Panc1 (cell line): ENCODE results near the gene CDH23. TPM values are rescaled to one million over a fixed set of nuclear protein-coding genes. Genes with fewer than 3 reads are reported as not detected.

Experiments
- ATAC-seq: fragments of 200-7000 bp; cut with Tn5 transposase; 2 replicates; pipeline ENCODE4 v1.9.1; 2020; ENCODE audit warnings: mild to moderate bottlenecking, moderate library complexity
- BruUV-seq: library from RNA; stranded (reverse); fragments of 400-500 nt; replicated peaks from 2 replicates; lab custom pipeline; 2021; lab: Mats Ljungman, UMichigan
- CTCF ChIA-PET: fragments of 300-600 bp; sonication (Branson Sonifier 250); formaldehyde crosslinking; loops from one replicate; lab custom pipeline; 2022; ENCODE audit warnings: antibody characterized with exemption; lab: Charles Lee
- POLR2A ChIA-PET: fragments of 300-600 bp; sonication (Branson Sonifier 250); formaldehyde crosslinking; loops from one replicate; lab custom pipeline; 2022; ENCODE audit warnings: antibody characterized with exemption; lab: Charles Lee
- DNase-seq: peaks from one replicate; pipeline ENCODE4 v3.0.0-alpha.2; 2010; ENCODE audit warnings: low read depth, low spot score
- H3K27ac ChIP-seq: 2 replicates; pipeline ENCODE4 v1.5.1; 2011; ENCODE audit warnings: mild to moderate bottlenecking, low read length, inconsistent platforms
- H3K27me3 ChIP-seq: fragments of 200-500 bp; sonication (Bioruptor generic); 2 replicates; pipeline ENCODE4 v1.6.0; 2014; ENCODE audit warnings: low read length, inconsistent platforms; ENCODE audit not compliant: control insufficient read depth, insufficient read depth
- H3K36me3 ChIP-seq: fragments of 200-500 bp; sonication (Bioruptor generic); 2 replicates; pipeline ENCODE4 v1.5.1; 2014; ENCODE audit warnings: inconsistent platforms, mild to moderate bottlenecking, low read length, moderate library complexity; ENCODE audit not compliant: control insufficient read depth, insufficient read depth
- H3K4me1 ChIP-seq: 2 replicates; pipeline ENCODE4 v1.5.1; 2011; ENCODE audit warnings: inconsistent platforms, mild to moderate bottlenecking, low read length, moderate library complexity; ENCODE audit not compliant: control insufficient read depth, insufficient read depth
- H3K4me3 ChIP-seq, 2 experiments: 2 replicates each; pipeline ENCODE4 v1.5.1; 2011 to 2012; ENCODE audit warnings: low read depth in 2 of 2, low read length in 2 of 2, mild to moderate bottlenecking in 2 of 2, inconsistent platforms in 1 of 2, moderate library complexity in 1 of 2
- H3K9me3 ChIP-seq: fragments of 200-500 bp; sonication (Bioruptor generic); 2 replicates; pipeline ENCODE4 v1.5.1; 2014; ENCODE audit warnings: low read depth, mild to moderate bottlenecking, inconsistent platforms, low read length, moderate library complexity; ENCODE audit not compliant: control insufficient read depth, insufficient read depth
- POLR2AphosphoS5 ChIP-seq: IDR thresholded peaks from 2 replicates; pipeline ENCODE4 v1.6.1; 2012; ENCODE audit warnings: mild to moderate bottlenecking, low read depth, low read length, moderate library complexity
- REST ChIP-seq, 2 experiments: IDR thresholded peaks; 2 replicates each; pipeline ENCODE4 v1.6.1; 2011 to 2012; ENCODE audit warnings: low read depth in 2 of 2, control low read depth in 1 of 2, low read length in 1 of 2, mild to moderate bottlenecking in 1 of 2, moderate library complexity in 1 of 2; ENCODE audit not compliant: insufficient read depth in 1 of 2
- SIN3A ChIP-seq: IDR thresholded peaks from 2 replicates; pipeline ENCODE4 v1.6.1; 2012; ENCODE audit warnings: low read depth, mild to moderate bottlenecking, low read length, moderate library complexity, borderline replicate concordance; ENCODE audit not compliant: insufficient read depth
- TCF7L2 ChIP-seq: IDR thresholded peaks from 2 replicates; pipeline ENCODE4 v1.6.1; 2011; ENCODE audit warnings: mild to moderate bottlenecking, low read depth, low read length, inconsistent platforms
- in situ Hi-C: cut with HindIII; loops from 2 replicates; pipeline ENCODE4 v1.10.0; 2016; ENCODE audit warnings: low sequenced_read_pairs, low pct_unique_long_range_greater_than_20kb
- intact Hi-C: fragments of 100-400 bp; cut with micrococcal nuclease; formaldehyde crosslinking; loops from one replicate; pipeline ENCODE4 v1.10.0; 2022; ENCODE audit not compliant: unreplicated experiment
- total RNA-seq: library from RNA; stranded (reverse); gene quantifications from one replicate; pipeline ENCODE4 v1.2.1, GENCODE V29; 2021; ENCODE audit not compliant: unreplicated experiment
- TF ChIP-seq, protein P1 (sequence below): fragments of 450-650 bp; IDR thresholded peaks from 2 replicates; pipeline ENCODE4 v1.5.1; 2017; ENCODE audit warnings: mild to moderate bottlenecking

The CDH23 gene
- total RNA-seq, 1 experiment from 2014 or later: 2.7 TPM

GRCh38 chr10:71580926-71581325 lies 184.2 kb downstream of the CDH23 start:
- Histone ChIP-seq H3K4me1 (no peaks in the 10 kb centered on the region), H3K4me3 (no peak overlapping the region), H3K27me3 (no peaks in the 10 kb centered on the region), H3K9me3 (no peaks in the 10 kb centered on the region), H3K27ac (no peak overlapping the region), H3K36me3 (no peaks in the 10 kb centered on the region)
- no TSS peak for BruUV-seq
- intact Hi-C loops: no loop called here
- in situ Hi-C loops: no loop called here
- DNase-seq (no peak), ATAC-seq (no peak)
- TF ChIP-seq, protein P1, sequence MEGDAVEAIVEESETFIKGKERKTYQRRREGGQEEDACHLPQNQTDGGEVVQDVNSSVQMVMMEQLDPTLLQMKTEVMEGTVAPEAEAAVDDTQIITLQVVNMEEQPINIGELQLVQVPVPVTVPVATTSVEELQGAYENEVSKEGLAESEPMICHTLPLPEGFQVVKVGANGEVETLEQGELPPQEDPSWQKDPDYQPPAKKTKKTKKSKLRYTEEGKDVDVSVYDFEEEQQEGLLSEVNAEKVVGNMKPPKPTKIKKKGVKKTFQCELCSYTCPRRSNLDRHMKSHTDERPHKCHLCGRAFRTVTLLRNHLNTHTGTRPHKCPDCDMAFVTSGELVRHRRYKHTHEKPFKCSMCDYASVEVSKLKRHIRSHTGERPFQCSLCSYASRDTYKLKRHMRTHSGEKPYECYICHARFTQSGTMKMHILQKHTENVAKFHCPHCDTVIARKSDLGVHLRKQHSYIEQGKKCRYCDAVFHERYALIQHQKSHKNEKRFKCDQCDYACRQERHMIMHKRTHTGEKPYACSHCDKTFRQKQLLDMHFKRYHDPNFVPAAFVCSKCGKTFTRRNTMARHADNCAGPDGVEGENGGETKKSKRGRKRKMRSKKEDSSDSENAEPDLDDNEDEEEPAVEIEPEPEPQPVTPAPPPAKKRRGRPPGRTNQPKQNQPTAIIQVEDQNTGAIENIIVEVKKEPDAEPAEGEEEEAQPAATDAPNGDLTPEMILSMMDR: no peak
- TF ChIP-seq TCF7L2: no peak
- no peak for TF ChIP-seq POLR2AphosphoS5
- TF ChIP-seq SIN3A: no peak
- no peak for TF ChIP-seq REST (IDR thresholded peaks at IDR 0.05; ENCODE audit: insufficient read depth in 1 of 2, low read depth in 2 of 2, low read length in 1 of 2)
- CTCF ChIA-PET: no interaction called here
- POLR2A ChIA-PET: no interaction called here

DNA sequence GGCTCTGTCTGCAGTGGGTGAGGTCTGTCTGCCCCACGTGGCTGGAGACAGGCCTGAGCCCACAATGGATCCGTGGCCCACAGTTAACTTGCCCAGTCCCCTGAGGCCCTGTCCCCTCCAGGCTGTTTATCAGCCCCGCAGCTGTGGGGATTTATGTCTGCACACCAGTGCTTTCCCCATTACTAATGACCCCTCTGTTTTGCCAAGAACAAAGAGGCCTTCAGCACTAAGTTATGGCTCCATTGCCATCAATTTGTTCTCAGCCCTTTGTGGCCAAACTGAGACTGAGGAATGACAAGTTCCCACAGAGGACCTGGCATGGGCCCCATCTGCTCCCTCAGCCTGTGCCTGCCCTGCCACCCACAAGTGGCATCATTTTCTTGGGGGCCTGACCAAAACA lies 184.7 kb downstream of the CDH23 start:
- no peaks in the 10 kb centered on the region for H3K36me3 ChIP-seq
- TF ChIP-seq TCF7L2: no peak
- no peak for TF ChIP-seq SIN3A
- TF ChIP-seq, protein P1: no peak
- TF ChIP-seq POLR2AphosphoS5: no peak
- no peak for TF ChIP-seq REST (IDR thresholded peaks at IDR 0.05; ENCODE audit: insufficient read depth in 1 of 2, low read depth in 2 of 2, low read length in 1 of 2)
- H3K27me3 ChIP-seq: peaks cover under 1% of the 10 kb centered on the region; the same call in 1 of the 2 replicates
- POLR2A ChIA-PET: no interaction called here
- no peak for ATAC-seq
- intact Hi-C loops: no loop called here
- CTCF ChIA-PET: no interaction called here
- no peak overlapping the region for H3K27ac ChIP-seq
- no peak overlapping the region for H3K4me3 ChIP-seq
- in situ Hi-C loops: no loop called here
- no peak for DNase-seq
- H3K4me1 ChIP-seq: no peaks in the 10 kb centered on the region
- H3K9me3 ChIP-seq: no peaks in the 10 kb centered on the region
- BruUV-seq: no TSS peak
